NCI-H510A (cell line): ENCODE data around the gene ASMT.
"Not testable (repeated sequence)": the region's sequence is repeated elsewhere in the genome, so short reads cannot be mapped to it uniquely, and the experiment has no call there.

Experiments used
- DNase-seq: peaks from one replicate; lab custom pipeline; 2025; lab: John Stamatoyannopoulos, UW

Gene ASMT, protein sequence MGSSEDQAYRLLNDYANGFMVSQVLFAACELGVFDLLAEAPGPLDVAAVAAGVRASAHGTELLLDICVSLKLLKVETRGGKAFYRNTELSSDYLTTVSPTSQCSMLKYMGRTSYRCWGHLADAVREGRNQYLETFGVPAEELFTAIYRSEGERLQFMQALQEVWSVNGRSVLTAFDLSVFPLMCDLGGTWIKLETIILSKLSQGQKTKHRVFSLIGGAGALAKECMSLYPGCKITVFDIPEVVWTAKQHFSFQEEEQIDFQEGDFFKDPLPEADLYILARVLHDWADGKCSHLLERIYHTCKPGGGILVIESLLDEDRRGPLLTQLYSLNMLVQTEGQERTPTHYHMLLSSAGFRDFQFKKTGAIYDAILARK

GRCh38 chrX:1614927-1615326 lies at the start of gene ASMT:
Gene ASMT, plus strand, starts transcription at chrX:1615059. Its CDS starts 141 bp downstream, at chrX:1615200.
- DNase-seq = no peak

DNA sequence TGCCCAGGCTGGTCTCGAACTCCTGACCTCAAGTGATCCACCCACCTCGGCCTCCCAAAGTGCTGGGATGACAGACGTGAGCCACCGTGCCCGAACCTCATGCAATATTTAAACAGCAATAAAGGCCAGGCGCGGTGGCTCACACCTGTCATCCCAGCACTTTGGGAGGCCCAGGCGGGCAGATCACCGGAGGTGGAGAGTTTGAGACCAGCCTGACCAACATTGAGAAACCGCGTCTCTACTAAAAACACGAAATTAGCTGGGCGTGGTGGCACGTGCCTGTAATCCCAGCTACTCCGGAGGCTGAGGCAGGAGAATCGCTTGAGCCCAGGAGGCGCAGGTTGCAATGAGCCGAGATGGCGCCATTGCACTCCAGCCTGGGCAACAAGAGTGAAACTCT lies 40.7 kb upstream of the ASMT start:
- DNase-seq = not testable (repeated sequence)

DNA sequence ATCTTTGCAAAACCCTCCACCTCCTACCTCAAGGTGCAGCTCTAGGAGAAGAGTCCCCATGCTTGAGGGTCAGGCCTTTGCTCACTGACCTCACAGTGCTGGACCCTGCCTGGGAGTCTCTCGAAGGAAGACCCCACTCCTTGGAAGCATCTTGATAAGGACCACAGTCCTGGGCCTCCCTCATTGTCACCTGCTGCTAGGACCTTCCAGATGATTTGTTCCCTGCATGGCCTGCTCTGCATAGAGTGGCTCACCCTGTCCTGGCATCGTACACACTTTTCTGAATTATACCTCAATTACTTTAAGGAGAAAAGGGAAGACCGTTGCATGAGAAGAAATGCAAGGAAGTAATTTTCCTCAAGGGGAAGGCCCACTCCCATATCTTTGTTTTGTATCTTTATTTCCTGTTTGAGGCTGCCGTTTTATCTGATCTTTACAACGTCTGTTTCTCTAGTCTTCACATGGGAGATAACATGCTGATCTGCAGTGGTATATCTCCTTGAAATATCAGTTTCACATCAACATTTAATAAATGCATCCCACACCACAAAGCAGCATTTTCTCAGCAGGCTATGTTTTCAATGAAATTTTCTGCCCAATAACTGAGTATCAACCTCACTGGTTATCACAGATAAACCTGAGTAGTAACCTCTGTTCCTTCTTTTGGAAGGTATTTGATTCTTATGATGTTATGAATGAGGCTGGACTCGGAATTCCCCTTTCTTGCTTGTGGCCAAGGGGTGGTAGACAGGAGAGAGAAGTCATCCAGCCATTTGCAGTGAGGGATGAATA lies 38.5 kb upstream of the ASMT start:
- DNase-seq = no peak

DNA sequence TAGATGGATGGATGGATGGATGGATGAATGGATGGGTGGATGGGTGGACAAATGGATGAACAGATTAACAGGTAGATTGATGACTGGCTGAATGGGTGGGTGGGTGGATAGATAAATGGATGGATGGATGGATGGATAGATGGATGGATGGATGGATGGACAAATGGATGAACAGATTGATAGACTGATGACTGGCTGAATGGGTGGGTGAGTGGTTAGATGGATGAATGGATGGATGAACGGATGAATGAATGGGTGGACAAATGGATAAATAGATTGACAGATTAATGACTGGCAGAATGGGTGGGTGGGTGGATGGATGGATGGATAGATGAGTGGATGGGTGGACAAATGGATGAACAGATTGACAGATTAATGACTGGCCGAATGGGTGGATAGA lies 37.0 kb upstream of the ASMT start:
- no peak for DNase-seq

GRCh38 chrX:1578511-1579173 lies 36.2 kb upstream of the ASMT start:
- no peak for DNase-seq

DNA sequence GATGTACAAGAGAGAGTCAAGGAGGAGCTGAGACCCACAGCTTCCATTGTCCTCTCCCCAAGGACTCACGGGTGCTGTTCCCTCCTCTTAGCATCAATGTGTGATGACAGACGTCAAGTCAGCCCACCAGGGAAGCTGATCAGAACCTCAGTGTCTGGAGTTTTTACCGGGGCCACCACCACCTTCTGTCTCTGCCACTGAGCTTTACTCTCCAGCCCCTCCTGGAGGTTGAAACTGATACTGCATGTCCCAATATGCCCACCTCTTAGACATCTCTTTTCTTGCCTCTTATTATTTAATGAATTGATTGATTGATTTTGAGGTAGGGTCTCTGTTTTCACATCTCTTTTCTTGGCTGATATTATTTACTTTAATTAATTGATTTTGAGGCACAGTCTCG lies 33.7 kb upstream of the ASMT start:
- no peak for DNase-seq

GRCh38 chrX:1582686-1583437 lies 32.0 kb upstream of the ASMT start:
- no peak for DNase-seq

- no peak for DNase-seq
Measured at GRCh38 chrX:1584237-1585011, 30.4 kb upstream of the ASMT start.

DNA sequence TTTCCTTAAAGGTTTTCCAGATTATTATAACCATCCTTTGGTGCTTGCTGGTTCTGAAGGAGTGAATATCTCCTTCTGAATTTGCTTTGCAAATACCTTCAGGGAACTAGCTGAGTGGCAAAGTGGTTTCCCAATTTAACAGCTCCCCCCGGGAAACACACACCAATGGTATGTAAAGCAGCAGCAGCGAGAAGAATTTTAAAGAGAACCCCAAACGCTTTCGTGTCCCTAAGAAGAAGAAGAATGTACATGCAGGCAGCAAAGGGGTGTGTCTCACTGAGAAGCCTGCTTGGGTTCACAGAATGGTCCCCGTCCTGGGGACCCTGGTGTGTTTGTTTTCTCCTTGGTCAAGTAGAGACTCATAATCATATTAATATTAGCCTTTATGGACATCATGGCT lies 27.7 kb upstream of the ASMT start:
- DNase-seq = no peak

- no peak for DNase-seq
Measured at GRCh38 chrX:1589356-1590130, 25.3 kb upstream of the ASMT start.

DNA sequence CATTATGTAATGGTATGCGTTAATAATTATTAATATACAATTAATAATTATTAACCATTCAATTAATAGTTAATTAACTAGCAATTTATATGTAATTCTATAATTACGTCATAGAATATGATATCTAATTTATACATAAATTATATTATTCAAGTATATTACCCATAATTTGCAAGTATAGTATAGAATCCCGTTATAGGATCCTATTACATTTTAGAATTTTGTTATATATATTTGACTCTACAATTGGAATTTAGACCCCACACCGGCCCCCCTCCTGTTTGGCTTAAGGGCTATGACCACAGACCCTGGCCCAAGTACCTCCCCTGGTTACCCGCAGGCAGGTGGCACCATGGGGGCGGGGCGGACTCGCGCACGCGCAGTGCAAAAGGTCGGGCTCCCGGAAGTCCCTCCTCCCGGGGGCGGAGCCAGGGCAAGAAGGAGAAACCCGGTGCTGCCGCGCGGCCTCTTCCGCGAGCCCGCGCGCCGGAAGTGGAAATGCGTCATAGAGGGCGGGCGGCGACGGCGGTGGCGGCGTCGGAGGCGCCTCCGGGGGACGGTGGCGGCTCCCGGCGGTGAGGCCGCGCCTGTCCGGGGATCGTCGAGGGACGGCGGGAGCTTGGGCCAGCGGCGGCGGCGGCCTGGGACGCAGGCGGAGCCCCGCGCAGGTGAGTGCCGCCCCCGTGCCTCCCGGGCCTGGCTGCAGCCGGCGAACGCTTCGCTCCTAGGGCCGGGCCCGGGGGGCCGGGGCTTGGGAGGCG lies 23.6 kb upstream of the ASMT start, which contains the start of gene AKAP17A:
AKAP17A (plus strand) TSS at position 503 of the 761 bp plus-strand sequence. CDS start 1,859 bp downstream, outside the sequence.
- DNase-seq = peak; percentile 80

DNA sequence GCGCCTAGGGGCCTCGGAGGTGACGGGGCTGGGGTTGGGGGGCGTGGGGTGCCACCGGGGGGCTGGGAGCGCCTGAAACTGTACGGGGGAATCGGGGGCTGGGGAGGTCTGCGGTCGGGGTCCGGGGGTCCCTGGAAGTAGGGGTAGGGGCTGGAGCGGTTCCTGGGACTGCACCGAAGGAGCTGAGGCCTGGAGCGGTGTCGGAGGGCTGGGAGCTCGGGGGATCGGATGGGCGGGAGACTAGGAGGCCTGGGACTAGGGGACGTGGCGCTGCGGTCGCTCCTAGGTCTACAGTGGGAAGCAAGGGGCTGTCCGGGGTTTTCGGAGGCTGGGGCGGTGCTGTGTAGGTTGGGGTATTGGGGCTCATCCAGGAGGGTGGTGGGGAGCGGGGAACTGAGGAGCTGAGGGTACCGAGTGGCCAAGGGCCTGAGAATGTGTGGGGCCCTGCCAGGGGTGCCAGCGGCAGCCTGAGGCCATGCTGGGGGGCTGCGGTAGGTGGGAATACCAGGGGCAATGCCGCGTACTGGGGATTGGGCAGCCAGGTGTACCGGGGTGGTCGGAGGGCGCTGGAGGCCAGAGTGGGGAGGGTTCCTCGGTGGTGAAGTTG lies 22.9 kb upstream of the ASMT start:
- no peak for DNase-seq

GRCh38 chrX:1592470-1593142 lies 22.3 kb upstream of the ASMT start:
- DNase-seq = no peak

GRCh38 chrX:1593286-1594271 lies 21.3 kb upstream of the ASMT start:
- DNase-seq = no peak

DNA sequence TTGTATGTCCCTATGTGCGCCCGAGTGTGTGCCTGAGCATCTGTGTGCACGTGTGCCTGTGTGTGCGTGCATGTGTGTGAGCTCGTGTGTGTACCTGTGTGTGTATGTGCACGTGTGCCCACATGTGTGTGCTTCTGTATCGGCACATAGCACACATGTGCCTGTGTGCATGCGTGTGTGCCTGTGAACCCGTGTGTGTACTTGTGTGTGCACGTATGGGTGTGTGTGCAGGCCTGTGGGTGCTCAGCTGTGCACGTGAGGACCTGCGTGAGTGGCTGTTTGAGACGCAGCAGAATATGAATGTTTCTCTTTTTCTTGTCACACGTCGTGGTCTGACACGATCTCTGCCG lies 19.2 kb upstream of the ASMT start:
- DNase-seq = no peak

GRCh38 chrX:1596676-1597344 lies 18.0 kb upstream of the ASMT start:
- no peak for DNase-seq
